ENCODE results near the gene LYPD3. TPM values are rescaled to one million over a fixed set of nuclear protein-coding genes. Genes with fewer than 3 reads are reported as not detected.

The LYPD3 gene
- total and polyA plus RNA-seq, 2 experiments from 2014 or later: 4.6 to 13.2 TPM

DNA sequence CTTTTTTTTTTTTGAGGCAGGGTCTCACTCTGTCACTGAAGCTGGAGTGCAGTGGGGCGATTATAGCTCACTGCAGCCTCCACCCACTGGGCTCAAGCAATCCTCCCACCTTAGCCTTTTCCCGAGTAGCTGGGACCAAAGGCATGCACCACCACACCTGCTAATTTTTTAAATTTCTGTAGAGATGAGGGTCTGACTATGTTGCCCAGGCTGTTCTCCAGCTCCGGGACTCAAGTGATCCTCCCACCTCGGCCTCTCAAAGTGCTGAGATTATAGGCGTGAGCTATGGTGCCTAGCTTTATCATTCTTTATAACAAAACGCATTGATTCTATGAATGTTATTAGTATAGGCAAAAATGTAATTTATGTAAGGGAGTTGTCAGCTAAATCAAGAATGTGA, 17.9 kb upstream of the LYPD3 start:
- Histone ChIP-seq H3K9me3 (ENCODE audit: low read depth) (no peaks in the 10 kb centered on the region), H3K4me3 (no peak overlapping the region), H3K27me3 (no peaks in the 10 kb centered on the region), H3K4me1 (ENCODE audit: insufficient read depth) (no peaks in the 10 kb centered on the region), H2AFZ (no peak overlapping the region), H3K27ac (no peak overlapping the region), H4K20me1 (ENCODE audit: insufficient read depth, poor library complexity, severe bottlenecking) (no peaks in the 10 kb centered on the region), H3K36me3 (replicated peaks; ENCODE audit: insufficient read depth, low read depth) (no peaks in the 10 kb centered on the region), H3K79me2 (no peaks in the 10 kb centered on the region), H3K4me2 (no peak overlapping the region), H3K9me2 (replicated peaks; ENCODE audit: insufficient read depth) (no peaks in the 10 kb centered on the region)
- TF ChIP-seq EZH2 (IDR thresholded peaks at IDR 0.05; ENCODE audit: borderline replicate concordance): no peak
- no peak for TF ChIP-seq CTCF (IDR thresholded peaks at IDR 0.05; ENCODE audit: poor library complexity)
- no peak for TF ChIP-seq EZH2phosphoT487 (IDR thresholded peaks at IDR 0.05; ENCODE audit: low read depth, severe bottlenecking, unreplicated experiment)
- DNase-seq (ENCODE audit: low spot score): no peak
- WGBS (ENCODE audit: low lambda C conversion rate, missing lambda C conversion rate): 90% methylated on average over 6 of the region's 6 CpGs

DNA sequence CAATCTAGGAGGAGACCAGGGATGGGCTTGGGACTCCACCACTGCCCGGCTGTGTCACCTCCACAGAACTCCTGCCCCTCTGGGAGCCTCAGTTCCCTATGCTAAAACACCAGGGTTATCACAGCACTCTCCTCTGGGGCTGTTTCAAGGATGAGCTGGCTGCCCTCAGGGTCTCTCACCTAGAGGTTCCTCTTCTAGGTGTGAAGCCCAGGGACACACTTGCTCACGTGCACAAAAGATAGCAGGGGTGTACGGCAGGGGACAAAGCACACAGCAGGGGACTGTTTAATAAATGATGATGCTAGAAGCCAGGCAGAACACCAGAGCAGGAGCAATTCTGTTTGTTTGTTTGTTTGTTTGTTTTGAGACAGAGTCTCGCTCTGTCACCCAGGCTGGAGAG, 16.8 kb upstream of the LYPD3 start:
- no peak overlapping the region for H3K27ac ChIP-seq
- H3K4me1 ChIP-seq (ENCODE audit: insufficient read depth): no peaks in the 10 kb centered on the region
- no peak overlapping the region for H3K4me2 ChIP-seq
- 86% methylated on average over 4 of the region's 4 CpGs for WGBS (ENCODE audit: low lambda C conversion rate, missing lambda C conversion rate)
- H3K27me3 ChIP-seq: no peaks in the 10 kb centered on the region
- no peak overlapping the region for H2AFZ ChIP-seq
- H3K36me3 ChIP-seq (replicated peaks; ENCODE audit: insufficient read depth, low read depth): no peaks in the 10 kb centered on the region
- H3K9me2 ChIP-seq (replicated peaks; ENCODE audit: insufficient read depth): no peaks in the 10 kb centered on the region
- no peaks in the 10 kb centered on the region for H3K9me3 ChIP-seq (ENCODE audit: low read depth)
- H4K20me1 ChIP-seq (ENCODE audit: insufficient read depth, poor library complexity, severe bottlenecking): no peaks in the 10 kb centered on the region
- no peak overlapping the region for H3K4me3 ChIP-seq
- TF ChIP-seq EZH2 (IDR thresholded peaks at IDR 0.05; ENCODE audit: borderline replicate concordance): no peak
- TF ChIP-seq CTCF (IDR thresholded peaks at IDR 0.05; ENCODE audit: poor library complexity): no peak
- TF ChIP-seq EZH2phosphoT487 (IDR thresholded peaks at IDR 0.05; ENCODE audit: low read depth, severe bottlenecking, unreplicated experiment): no peak
- no peak for DNase-seq (ENCODE audit: low spot score)
- no peaks in the 10 kb centered on the region for H3K79me2 ChIP-seq

DNA sequence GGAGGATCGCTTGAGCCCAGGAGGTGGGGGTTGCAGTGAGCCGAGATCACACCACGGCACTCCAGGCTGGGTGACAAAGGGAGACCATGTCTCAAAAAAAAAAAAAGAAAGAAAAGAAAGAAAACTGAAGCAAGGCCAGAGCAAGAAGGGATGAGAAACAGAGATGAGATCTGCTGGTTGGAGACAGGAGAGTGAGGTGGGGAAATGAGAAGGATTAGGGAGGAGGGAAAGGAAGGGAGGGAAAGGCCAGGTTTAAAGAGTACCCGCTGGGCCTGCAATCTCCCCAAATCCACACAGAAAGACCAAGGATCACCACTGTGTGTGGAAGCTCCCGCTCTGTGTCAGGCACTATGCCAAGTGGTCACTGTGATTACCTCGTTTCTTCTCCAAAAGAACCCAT, 16.3 kb upstream of the LYPD3 start:
- TF ChIP-seq EZH2phosphoT487 (IDR thresholded peaks at IDR 0.05; ENCODE audit: low read depth, severe bottlenecking, unreplicated experiment): no peak
- TF ChIP-seq EZH2 (IDR thresholded peaks at IDR 0.05; ENCODE audit: borderline replicate concordance): no peak
- Histone ChIP-seq H3K27me3 (no peaks in the 10 kb centered on the region), H2AFZ (no peak overlapping the region), H3K4me1 (ENCODE audit: insufficient read depth) (no peaks in the 10 kb centered on the region), H3K9me3 (ENCODE audit: low read depth) (no peaks in the 10 kb centered on the region), H3K27ac (no peak overlapping the region), H3K4me2 (no peak overlapping the region), H3K9me2 (replicated peaks; ENCODE audit: insufficient read depth) (no peaks in the 10 kb centered on the region), H3K79me2 (no peaks in the 10 kb centered on the region), H4K20me1 (ENCODE audit: insufficient read depth, poor library complexity, severe bottlenecking) (no peaks in the 10 kb centered on the region), H3K4me3 (no peak overlapping the region), H3K36me3 (replicated peaks; ENCODE audit: insufficient read depth, low read depth) (no peaks in the 10 kb centered on the region)
- 97% methylated on average over 6 of the region's 6 CpGs for WGBS (ENCODE audit: low lambda C conversion rate, missing lambda C conversion rate)
- no peak for DNase-seq (ENCODE audit: low spot score)

GRCh38 chr19:43480574-43480973, 15.2 kb upstream of the LYPD3 start:
- H3K36me3 ChIP-seq (replicated peaks; ENCODE audit: insufficient read depth, low read depth): no peaks in the 10 kb centered on the region
- TF ChIP-seq EZH2phosphoT487 (IDR thresholded peaks at IDR 0.05; ENCODE audit: low read depth, severe bottlenecking, unreplicated experiment) (no peak), EZH2 (IDR thresholded peaks at IDR 0.05; ENCODE audit: borderline replicate concordance) (no peak), CTCF (IDR thresholded peaks at IDR 0.05; ENCODE audit: poor library complexity) (no peak)
- H3K4me2 ChIP-seq: no peak overlapping the region
- H3K27ac ChIP-seq: no peak overlapping the region
- DNase-seq (ENCODE audit: low spot score): no peak
- no peaks in the 10 kb centered on the region for H3K4me1 ChIP-seq (ENCODE audit: insufficient read depth)
- whole genome bisulfite sequencing (ENCODE audit: low lambda C conversion rate, missing lambda C conversion rate): 93% methylated on average over 3 of the region's 3 CpGs
- H3K4me3 ChIP-seq: no peak overlapping the region
- no peaks in the 10 kb centered on the region for H4K20me1 ChIP-seq (ENCODE audit: insufficient read depth, poor library complexity, severe bottlenecking)
- no peaks in the 10 kb centered on the region for H3K79me2 ChIP-seq
- H3K9me3 ChIP-seq (ENCODE audit: low read depth): no peaks in the 10 kb centered on the region
- no peaks in the 10 kb centered on the region for H3K9me2 ChIP-seq (replicated peaks; ENCODE audit: insufficient read depth)
- no peak overlapping the region for H2AFZ ChIP-seq
- H3K27me3 ChIP-seq: no peaks in the 10 kb centered on the region

Measured in hepatocyte (in vitro differentiated cells).